GM10847 (cell line): ENCODE measurements around the gene CCDC85C.

Experiments used
- POLR2A ChIP-seq: IDR thresholded peaks from 2 replicates; pipeline ENCODE4 v1.6.1; 2011; ENCODE audit not compliant: insufficient read length; ENCODE audit errors: extremely low read depth

The CCDC85C gene

DNA sequence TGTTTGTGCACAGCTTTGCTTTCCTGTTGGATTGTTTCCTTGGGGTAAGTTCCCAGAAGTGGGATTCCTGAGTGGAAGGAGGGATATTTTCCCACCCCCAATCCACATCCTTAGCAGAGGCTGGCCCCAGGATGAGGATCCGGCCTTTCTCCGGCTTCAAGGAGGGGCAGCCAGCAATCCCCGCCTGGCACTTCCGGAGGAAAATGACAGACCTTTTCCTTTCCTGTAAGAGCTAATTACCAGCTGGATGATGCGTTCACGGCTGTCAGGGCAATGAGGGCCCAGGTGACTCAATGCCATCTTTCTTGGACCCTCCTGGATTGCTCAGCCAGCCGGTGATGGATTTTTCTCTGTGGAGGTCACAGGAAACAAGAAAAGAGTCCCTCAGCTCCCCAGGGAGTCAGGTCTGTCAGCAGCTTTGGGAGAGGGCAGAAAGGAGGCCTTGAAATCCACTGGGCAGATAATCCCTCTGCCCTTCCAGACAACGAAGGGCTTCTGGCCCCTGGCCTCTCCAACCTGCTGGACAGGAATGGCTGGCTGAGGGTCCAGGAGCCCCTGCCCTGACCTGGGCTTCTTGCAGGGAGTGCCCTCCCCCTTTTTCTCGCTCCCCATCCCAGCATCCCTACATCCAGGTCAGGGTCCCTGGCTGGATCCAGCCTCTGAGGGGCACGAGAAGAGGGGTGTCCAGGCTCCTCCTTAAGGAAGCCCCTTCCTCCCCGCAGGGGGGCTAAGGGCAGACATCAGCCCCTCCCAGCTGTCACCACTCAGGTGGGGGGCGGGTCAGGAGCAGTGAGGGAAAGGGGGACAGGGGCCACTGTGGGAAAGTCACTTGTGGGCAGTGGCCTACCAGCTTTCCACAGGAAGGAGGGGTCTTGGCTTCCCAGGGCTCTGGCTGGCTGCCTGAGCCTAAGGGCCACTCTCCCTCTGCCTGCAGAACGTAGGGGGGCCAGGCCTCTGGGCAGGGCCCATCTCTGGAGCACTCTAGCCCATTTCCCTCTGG is 16.1 kb upstream of the CCDC85C start:
- TF ChIP-seq POLR2A, result no peak

DNA sequence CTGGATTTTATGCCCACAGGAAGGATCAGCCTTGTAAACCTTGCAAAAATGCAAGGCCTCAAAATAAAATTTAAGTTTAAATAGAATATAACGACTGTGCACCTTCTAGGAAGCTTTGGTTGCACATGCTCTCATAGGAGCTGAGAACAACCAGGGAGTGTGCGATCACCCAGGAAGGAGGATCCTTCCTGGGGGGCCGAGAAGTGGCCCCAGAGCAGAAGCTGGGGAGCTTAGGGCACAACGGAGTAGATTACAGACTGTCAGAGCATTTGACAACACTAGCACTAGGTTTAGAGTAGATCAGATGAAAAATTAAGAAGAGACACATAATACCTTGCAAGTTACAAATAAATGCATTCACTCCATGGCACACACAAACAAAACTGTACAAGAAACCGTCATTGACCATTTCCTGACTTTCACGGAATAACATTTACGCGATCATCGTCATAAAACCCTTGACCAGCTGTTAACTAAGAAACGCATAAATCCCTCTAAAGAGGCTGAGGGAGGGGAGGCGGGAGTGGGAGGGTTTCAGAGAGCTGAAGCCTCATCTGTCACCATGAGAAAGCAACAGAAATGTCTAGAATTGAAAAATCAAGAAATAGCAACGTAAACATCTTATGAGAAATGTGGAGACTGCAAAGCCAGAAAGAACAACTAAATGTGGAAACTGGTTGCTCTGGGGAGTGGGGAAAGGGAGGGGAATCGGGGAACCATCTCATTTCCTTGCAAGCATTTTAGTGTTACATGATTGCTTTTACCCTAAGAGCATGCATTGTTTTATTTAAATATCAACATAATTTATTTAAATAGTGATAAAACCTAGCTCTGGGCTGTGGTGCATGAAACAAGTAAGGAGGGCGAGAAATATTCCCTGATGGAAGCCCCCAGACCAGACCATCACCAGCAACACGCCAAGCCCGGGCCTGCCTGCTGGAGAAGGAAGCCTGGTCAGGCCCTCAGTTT is 13.1 kb upstream of the CCDC85C start:
- TF ChIP-seq POLR2A, result no peak

DNA sequence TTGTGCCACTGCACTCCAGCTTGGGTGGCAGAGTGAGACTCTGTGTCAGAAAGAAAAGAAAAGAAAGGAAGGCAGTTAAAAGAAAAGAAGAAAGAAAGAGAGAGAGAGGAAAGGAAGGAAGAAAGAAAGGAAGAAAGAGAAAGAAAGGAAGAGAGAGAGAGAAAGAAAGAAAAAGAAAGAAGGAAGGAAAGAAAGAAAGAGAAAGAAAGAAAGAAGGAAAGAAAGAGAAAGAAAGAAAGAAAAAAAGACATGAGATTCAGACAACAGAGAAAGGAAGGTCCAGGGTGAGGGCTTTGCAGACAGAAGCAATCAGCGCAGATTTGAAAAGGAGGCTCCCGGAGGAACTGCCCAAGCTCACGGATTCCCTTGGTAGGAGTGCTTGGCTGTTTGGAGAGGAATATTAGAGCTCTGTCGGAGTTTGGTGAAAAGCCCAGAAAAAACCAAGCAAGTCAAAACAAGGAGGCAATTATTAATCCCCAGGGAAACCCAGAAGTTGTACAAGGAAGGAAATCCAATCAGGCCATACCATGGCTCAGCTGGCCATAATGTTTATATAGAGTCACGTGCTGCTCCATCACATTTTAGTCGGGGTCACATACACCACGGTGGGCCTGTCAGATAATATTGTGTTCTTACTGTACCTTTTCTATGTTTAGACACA is 11.6 kb upstream of the CCDC85C start:
- TF ChIP-seq POLR2A, result no peak

GRCh38 chr14:99612738-99613330 is 8.8 kb upstream of the CCDC85C start:
- no peak for TF ChIP-seq POLR2A

- no peak for TF ChIP-seq POLR2A
Observed at GRCh38 chr14:99612071-99612737, 8.2 kb upstream of the CCDC85C start.

- no peak for TF ChIP-seq POLR2A
Observed at GRCh38 chr14:99611646-99612045, 7.6 kb upstream of the CCDC85C start.

- TF ChIP-seq POLR2A, result no peak
Observed at GRCh38 chr14:99609245-99610170, 5.5 kb upstream of the CCDC85C start.

- TF ChIP-seq POLR2A, result no peak
Observed at GRCh38 chr14:99608591-99608990, 4.6 kb upstream of the CCDC85C start.

DNA sequence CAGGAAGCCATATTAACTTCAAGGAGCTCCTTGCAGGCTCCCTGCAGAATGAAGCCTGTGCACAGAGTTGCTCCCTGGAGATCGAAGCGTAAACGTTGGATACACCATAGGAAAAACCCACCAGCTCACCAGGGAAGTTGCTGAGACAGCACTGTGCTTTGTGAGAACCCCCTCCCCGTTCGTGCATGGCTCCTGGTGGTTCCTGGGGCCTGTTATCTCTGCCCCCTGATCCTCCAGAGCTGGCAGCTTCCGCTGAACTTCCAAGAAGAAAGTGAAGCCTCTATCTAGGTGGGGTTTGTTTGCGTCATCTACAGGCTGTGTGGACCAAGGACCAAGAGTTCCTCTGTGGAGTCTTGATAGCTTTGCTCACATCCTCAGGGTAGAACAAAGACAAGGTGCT is 2.4 kb upstream of the CCDC85C start:
- TF ChIP-seq POLR2A, result no peak

DNA sequence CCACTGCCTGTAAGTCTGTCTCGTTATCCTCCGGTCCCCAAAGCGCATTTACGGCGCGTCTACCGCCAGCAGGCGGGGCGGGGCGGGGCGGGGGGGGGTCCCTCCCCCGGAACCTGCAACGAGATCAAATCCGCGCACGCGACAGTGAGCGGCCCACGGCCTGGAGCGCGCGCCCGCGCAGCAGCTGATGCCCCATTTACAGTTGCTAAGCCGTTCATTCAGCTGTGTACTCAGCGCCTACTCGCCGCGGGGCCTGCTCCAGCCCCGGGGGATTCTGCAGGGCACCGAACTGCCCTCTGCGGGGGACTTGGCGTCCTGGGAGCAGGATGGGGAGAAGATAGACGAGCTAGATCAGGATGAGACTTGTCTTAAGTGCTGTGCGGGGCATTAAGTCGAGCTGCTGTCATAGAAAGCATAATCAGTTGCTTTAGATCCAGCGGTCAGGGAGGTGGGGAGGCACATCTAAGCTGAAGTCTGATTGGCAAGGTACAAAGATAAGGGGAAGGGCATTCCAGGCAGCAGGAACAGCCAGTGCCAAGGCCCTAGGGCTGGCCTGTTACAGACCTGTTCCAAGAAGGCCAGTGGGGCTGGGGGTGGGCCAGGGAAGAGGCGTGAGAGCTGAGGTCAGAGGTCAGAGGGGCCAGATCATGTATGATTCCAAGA is 1.4 kb upstream of the CCDC85C start:
- no peak for TF ChIP-seq POLR2A

DNA sequence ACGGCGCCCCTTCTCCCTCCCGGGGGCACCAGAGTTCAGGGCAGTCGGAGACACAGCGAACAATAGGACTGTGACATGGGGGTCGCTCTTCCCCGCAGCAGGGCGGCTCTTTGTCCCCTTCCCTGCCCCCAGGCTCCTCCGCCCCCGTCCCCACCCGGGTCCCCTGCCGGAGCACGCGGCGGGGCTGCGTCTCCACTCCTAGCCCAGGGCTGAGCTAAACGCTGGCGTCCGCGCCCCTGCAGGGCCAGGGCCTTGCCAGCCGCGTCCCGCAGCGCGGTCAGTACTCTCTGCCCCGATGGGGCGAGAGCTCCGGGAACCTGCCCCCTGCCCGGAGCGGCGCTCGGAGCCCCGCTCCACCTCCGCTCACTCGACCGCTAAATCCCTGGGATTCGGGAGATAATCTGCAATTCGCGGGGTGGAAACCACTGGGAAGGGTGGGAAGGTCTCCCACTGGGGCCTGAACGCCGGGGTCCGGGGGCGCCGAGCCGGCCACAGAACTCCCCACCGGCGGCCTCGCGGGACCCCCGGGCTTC is 825 bp upstream of the CCDC85C start:
- TF ChIP-seq POLR2A, result no peak

GRCh38 chr14:99604278-99604765 is 315 bp upstream of the CCDC85C start:
- no peak for TF ChIP-seq POLR2A
